ES-I3 (cell line): Measurements from ENCODE around the gene STRN4.

Experiments used
- H3K36me3 ChIP-seq: 2 replicates; pipeline ENCODE4 v1.6.1; 2013; ENCODE audit warnings: mild to moderate bottlenecking, low read length, control low read depth, moderate library complexity; ENCODE audit not compliant: insufficient read depth
- H3K4me1 ChIP-seq: 2 replicates; pipeline ENCODE4 v1.6.1; 2013; ENCODE audit warnings: mild to moderate bottlenecking, control low read depth, low read length; ENCODE audit not compliant: insufficient read depth
- H3K9ac ChIP-seq: 2 replicates; pipeline ENCODE4 v1.6.1; 2013; ENCODE audit warnings: low read depth, mild to moderate bottlenecking, low read length, moderate library complexity
- H3K9me3 ChIP-seq: 2 replicates; pipeline ENCODE4 v1.6.1; 2013; ENCODE audit warnings: mild to moderate bottlenecking, low read length, moderate library complexity; ENCODE audit not compliant: control insufficient read depth, insufficient read depth

STRN4 gene

GRCh38 chr19:46746281-46747057 is at the start of gene STRN4:
Gene STRN4, minus strand, starts transcription at chr19:46746450. Its CDS starts 20 bp downstream, at chr19:46746430.
- Histone ChIP-seq H3K9me3 (no peaks in the 10 kb centered on the region), H3K9ac (peak within 1 kb of the TSS; percentile 91), H3K4me1 (peaks cover 8% of the 10 kb centered on the region; the same call in 1 of the 2 replicates), H3K36me3 (peaks cover 4% of the 10 kb centered on the region; the same call in 1 of the 2 replicates)

- H3K4me1 ChIP-seq: peaks cover 6% of the 10 kb centered on the region; the same call in 1 of the 2 replicates
- no peaks in the 10 kb centered on the region for H3K9me3 ChIP-seq
- no peak overlapping the region for H3K9ac ChIP-seq
- no peaks in the 10 kb centered on the region for H3K36me3 ChIP-seq
Observed at GRCh38 chr19:46791944-46792343, 45.7 kb upstream of the STRN4 start.

GRCh38 chr19:46789371-46789770 is 43.1 kb upstream of the STRN4 start:
- no peak overlapping the region for H3K9ac ChIP-seq
- H3K9me3 ChIP-seq: no peaks in the 10 kb centered on the region
- peaks cover 6% of the 10 kb centered on the region; the same call in 1 of the 2 replicates for H3K4me1 ChIP-seq
- H3K36me3 ChIP-seq: no peaks in the 10 kb centered on the region

GRCh38 chr19:46788968-46789338 is 42.7 kb upstream of the STRN4 start:
- Histone ChIP-seq H3K9me3 (no peaks in the 10 kb centered on the region), H3K4me1 (peaks cover 8% of the 10 kb centered on the region)

GRCh38 chr19:46788262-46788967 is 42.2 kb upstream of the STRN4 start, which contains the start of gene SLC1A5:
Gene SLC1A5, minus strand, starts transcription at chr19:46788594. Its CDS starts 629 bp downstream, at chr19:46787965.
- Histone ChIP-seq H3K36me3 (peaks cover 3% of the 10 kb centered on the region; the same call in 1 of the 2 replicates), H3K4me1 (peaks cover 13% of the 10 kb centered on the region), H3K9ac (peak within 1 kb of the TSS; percentile 84), H3K9me3 (no peaks in the 10 kb centered on the region)

More at GRCh38 chr19:46788968-46789338, 42.7 kb upstream of the STRN4 start:
- Histone ChIP-seq H3K36me3 (peaks cover under 1% of the 10 kb centered on the region; the same call in 1 of the 2 replicates), H3K9ac (no peak overlapping the region)

- Histone ChIP-seq H3K9ac (peak overlapping the region; percentile 84), H3K4me1 (peaks cover 15% of the 10 kb centered on the region), H3K36me3 (peaks cover 9% of the 10 kb centered on the region), H3K9me3 (no peaks in the 10 kb centered on the region)
Observed at GRCh38 chr19:46787331-46788261, 41.3 kb upstream of the STRN4 start.

GRCh38 chr19:46787040-46787330 is 40.7 kb upstream of the STRN4 start:
- Histone ChIP-seq H3K4me1 (peaks cover 16% of the 10 kb centered on the region), H3K36me3 (peaks cover 12% of the 10 kb centered on the region), H3K9me3 (no peaks in the 10 kb centered on the region), H3K9ac (peak overlapping the region; percentile 84)

GRCh38 chr19:46786236-46787039 is 40.2 kb upstream of the STRN4 start:
- Histone ChIP-seq H3K36me3 (peaks cover 12% of the 10 kb centered on the region), H3K9ac (peak overlapping the region; percentile 84), H3K4me1 (peaks cover 16% of the 10 kb centered on the region), H3K9me3 (no peaks in the 10 kb centered on the region)

- Histone ChIP-seq H3K4me1 (peaks cover 16% of the 10 kb centered on the region), H3K9me3 (no peaks in the 10 kb centered on the region), H3K9ac (peak overlapping the region; percentile 84), H3K36me3 (peaks cover 15% of the 10 kb centered on the region)
Observed at GRCh38 chr19:46785980-46786235, 39.7 kb upstream of the STRN4 start.

- Histone ChIP-seq H3K9ac (peak overlapping the region; percentile 84), H3K36me3 (peaks cover 18% of the 10 kb centered on the region), H3K9me3 (no peaks in the 10 kb centered on the region), H3K4me1 (peaks cover 16% of the 10 kb centered on the region)
Observed at GRCh38 chr19:46785054-46785979, 39.1 kb upstream of the STRN4 start.

- Histone ChIP-seq H3K9me3 (no peaks in the 10 kb centered on the region), H3K36me3 (peaks cover 19% of the 10 kb centered on the region), H3K9ac (peak overlapping the region; percentile 84), H3K4me1 (peaks cover 16% of the 10 kb centered on the region)
Observed at GRCh38 chr19:46784262-46785053, 38.2 kb upstream of the STRN4 start.

- Histone ChIP-seq H3K36me3 (peaks cover 20% of the 10 kb centered on the region), H3K9me3 (no peaks in the 10 kb centered on the region), H3K9ac (peak overlapping the region; percentile 84), H3K4me1 (peaks cover 9% of the 10 kb centered on the region)
Observed at GRCh38 chr19:46783670-46784069, 37.4 kb upstream of the STRN4 start.
